Endothelial cell of umbilical vein (primary cell): ENCODE results near the gene ANKS1B. TPM values are rescaled to one million over a fixed set of nuclear protein-coding genes. Genes with fewer than 3 reads are reported as not detected.

Experiments
- BruUV-seq: library from RNA; stranded (reverse); fragments of 400-500 nt; replicated peaks from 2 replicates; lab custom pipeline; 2021; lab: Mats Ljungman, UMichigan
- CTCF ChIA-PET: fragments of 300-600, 350-600 bp; sonication (Branson Sonifier 250); formaldehyde crosslinking; loops from one replicate; lab custom pipeline; 2021; ENCODE audit warnings: antibody characterized with exemption, inconsistent platforms; lab: Charles Lee
- POLR2A ChIA-PET: fragments of 300-600, 350-600 bp; sonication (Branson Sonifier 250); formaldehyde crosslinking; loops from one replicate; lab custom pipeline; 2021; ENCODE audit warnings: antibody characterized with exemption, inconsistent platforms; lab: Charles Lee
- DNase-seq: peaks from one replicate; pipeline ENCODE4 v3.0.0-alpha.2; 2011; ENCODE audit warnings: low read depth, low spot score
- FAIRE-seq: peaks from 2 replicates; lab custom pipeline; 2011; peaks lifted over from hg19 to GRCh38; lab: Jason Lieb, UNC
- H2AFZ ChIP-seq: 2 replicates; pipeline ENCODE4 v1.6.0; 2012; ENCODE audit warnings: low read depth, low read length, control low read depth, inconsistent platforms
- H3K27ac ChIP-seq: 2 replicates; pipeline ENCODE4 v1.5.1; 2011; ENCODE audit warnings: low read depth, mild to moderate bottlenecking, control low read depth, low read length, moderate library complexity; ENCODE audit not compliant: insufficient read depth
- H3K27me3 ChIP-seq, 2 experiments: 2 replicates each; pipeline versions ENCODE4 v1.6.0 to v1.6.1; 2011; ENCODE audit warnings: low read length in 2 of 2, mixed read lengths in 1 of 2; ENCODE audit not compliant: control insufficient read depth in 2 of 2, insufficient read depth in 2 of 2
- H3K36me3 ChIP-seq, 2 experiments: 2 replicates in 1 of 2; 3 replicates in 1 of 2; pipeline ENCODE4 v1.5.1; 2011; ENCODE audit warnings: low read length in 2 of 2, mild to moderate bottlenecking in 1 of 2, moderate library complexity in 1 of 2; ENCODE audit not compliant: control insufficient read depth in 2 of 2, insufficient read depth in 2 of 2; ENCODE audit errors: extremely low read depth in 1 of 2
- H3K4me1 ChIP-seq: 3 replicates; pipeline ENCODE4 v1.5.1; 2011; ENCODE audit warnings: mild to moderate bottlenecking, low read length; ENCODE audit not compliant: control insufficient read depth, insufficient read depth; ENCODE audit errors: extremely low read depth
- H3K4me2 ChIP-seq: 2 replicates; pipeline ENCODE4 v1.6.1; 2011; ENCODE audit warnings: low read length, control low read depth, mixed read lengths; ENCODE audit not compliant: insufficient read depth
- H3K4me3 ChIP-seq, 3 experiments: fragments of 200-600 bp in 1 of 3; sonication (generic), shearing (Covaris generic) in 1 of 3; replicated peaks in 1 of 3; 2 replicates each; pipeline ENCODE4 v1.5.1; 2011 to 2016; ENCODE audit warnings: control low read depth in 3 of 3, low read length in 3 of 3, mild to moderate bottlenecking in 2 of 3, inconsistent platforms in 1 of 3, low read depth in 1 of 3, moderate library complexity in 1 of 3; ENCODE audit not compliant: insufficient read depth in 1 of 3
- H3K79me2 ChIP-seq: 2 replicates; pipeline ENCODE4 v1.6.0; 2012; ENCODE audit warnings: low read length, inconsistent platforms; ENCODE audit not compliant: control insufficient read depth, insufficient read depth
- H3K9ac ChIP-seq: replicated peaks from 2 replicates; pipeline ENCODE3; 2011; ENCODE audit warnings: low read length, control low read depth; ENCODE audit not compliant: insufficient read depth; ENCODE audit errors: extremely low read depth
- H3K9me1 ChIP-seq: replicated peaks from 3 replicates; pipeline ENCODE4 v1.6.0; 2011; ENCODE audit warnings: mild to moderate bottlenecking, low read length; ENCODE audit not compliant: control insufficient read depth, insufficient read depth; ENCODE audit errors: extremely low read depth
- H3K9me3 ChIP-seq: replicated peaks from 2 replicates; pipeline ENCODE4 v1.5.1; 2012; ENCODE audit warnings: low read length, inconsistent platforms; ENCODE audit not compliant: control insufficient read depth, insufficient read depth
- H4K20me1 ChIP-seq: replicated peaks from 2 replicates; pipeline ENCODE3; 2011; ENCODE audit warnings: mild to moderate bottlenecking, low read length; ENCODE audit not compliant: control insufficient read depth, insufficient read depth; ENCODE audit errors: extremely low read depth
- CTCF ChIP-seq, 2 donors: IDR thresholded peaks; 1 replicate in 1 of 2; 2 replicates in 1 of 2; pipeline ENCODE4 v1.5.1; 2011; ENCODE audit warnings: low read length in 2 of 2, mild to moderate bottlenecking in 2 of 2, moderate library complexity in 2 of 2, control low read depth in 1 of 2, inconsistent platforms in 1 of 2, low read depth in 1 of 2; ENCODE audit not compliant: insufficient read depth in 1 of 2; ENCODE audit errors: extremely low read depth in 1 of 2
- EZH2 ChIP-seq: IDR thresholded peaks from 2 replicates; pipeline ENCODE4 v1.6.1; 2012; ENCODE audit warnings: borderline replicate concordance, low read depth, mild to moderate bottlenecking, moderate library complexity, low read length, inconsistent platforms; ENCODE audit not compliant: severe bottlenecking
- FOS ChIP-seq: IDR thresholded peaks from 2 replicates; pipeline ENCODE4 v1.6.1; 2011; ENCODE audit warnings: mild to moderate bottlenecking, low read length, moderate library complexity, borderline replicate concordance; ENCODE audit not compliant: insufficient read depth
- GATA2 ChIP-seq: IDR thresholded peaks from 2 replicates; pipeline ENCODE4 v1.7.0; 2011; ENCODE audit warnings: low read depth, mild to moderate bottlenecking, moderate library complexity, mixed read lengths, low read length; ENCODE audit not compliant: insufficient read length, insufficient read depth
- JUN ChIP-seq: IDR thresholded peaks from 2 replicates; pipeline ENCODE4 v1.6.1; 2011; ENCODE audit warnings: borderline replicate concordance, low read depth; ENCODE audit not compliant: insufficient read length, insufficient read depth
- MYC ChIP-seq: IDR thresholded peaks from one replicate; pipeline ENCODE4 v1.6.1; 2011; ENCODE audit warnings: mild to moderate bottlenecking, low read depth, low read length
- POLR2A ChIP-seq: IDR thresholded peaks from 2 replicates; pipeline ENCODE4 v1.6.1; 2012; ENCODE audit warnings: low read depth, mild to moderate bottlenecking, control low read depth, low read length
- POLR2AphosphoS5 ChIP-seq: IDR thresholded peaks from 2 replicates; pipeline ENCODE4 v1.6.1; 2012; ENCODE audit warnings: low read depth, mild to moderate bottlenecking, control low read depth, low read length, moderate library complexity; ENCODE audit not compliant: insufficient read depth
- dilution Hi-C: fragments of 300-500 bp; cut with MboI; formaldehyde crosslinking; loops from one replicate; pipeline ENCODE4 v1.15.0; 2019; ENCODE audit warnings: low sequenced_read_pairs; ENCODE audit not compliant: extremely low pct_ligation_motif_present
- intact Hi-C: fragments of 100-400 bp; cut with micrococcal nuclease; formaldehyde crosslinking; loops from one replicate; pipeline ENCODE4 v1.10.0; 2022
- polyA plus RNA-seq, 4 experiments: library from polyadenylated mRNA; depleted of rRNA in 3 of 4; stranded (reverse) in 3 of 4; unstranded in 1 of 4; fragments of >200 nt; gene quantifications; 2 replicates each; pipeline versions ENCODE4 v1.2.1 to v1.2.3, GENCODE V29; 2011 to 2012; ENCODE audit warnings: missing spikeins in 1 of 4
- total RNA-seq: library from RNA; stranded (reverse); gene quantifications from 2 replicates; pipeline ENCODE4 v1.2.3, GENCODE V29; 2021
- TF ChIP-seq, protein P1 (sequence below): IDR thresholded peaks from 2 replicates; pipeline ENCODE4 v1.6.1; 2011; ENCODE audit not compliant: insufficient read depth, insufficient read length

ANKS1B gene
- total and polyA plus RNA-seq, 2 donors (not counting 3 experiments of a cell fraction or from before 2014, with no cell fraction given): 0.15 to 0.38 TPM

- no TSS peak for BruUV-seq
- no peak overlapping the region for H3K27ac ChIP-seq
- H3K9me1 ChIP-seq: no peaks in the 10 kb centered on the region
- no peaks in the 10 kb centered on the region for H4K20me1 ChIP-seq
- H2AFZ ChIP-seq: no peak overlapping the region
- H3K79me2 ChIP-seq: no peaks in the 10 kb centered on the region
- ChIA-PET POLR2A (no interaction called here), CTCF (no interaction called here)
- no peak for FAIRE-seq
- dilution Hi-C loops (no loop called here), intact Hi-C loops (no loop called here)
- no peak for DNase-seq
- TF ChIP-seq FOS: no peak
- no peak for TF ChIP-seq GATA2
- TF ChIP-seq JUN: no peak
- no peak for TF ChIP-seq POLR2AphosphoS5
- TF ChIP-seq POLR2A: no peak
- TF ChIP-seq, protein P1, sequence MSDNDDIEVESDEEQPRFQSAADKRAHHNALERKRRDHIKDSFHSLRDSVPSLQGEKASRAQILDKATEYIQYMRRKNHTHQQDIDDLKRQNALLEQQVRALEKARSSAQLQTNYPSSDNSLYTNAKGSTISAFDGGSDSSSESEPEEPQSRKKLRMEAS: no peak
- TF ChIP-seq MYC: no peak
- TF ChIP-seq CTCF (IDR thresholded peaks at IDR 0.05; ENCODE audit: extremely low read depth in 1 of 2, insufficient read depth in 1 of 2, low read depth in 1 of 2, low read length in 2 of 2): no peak
- TF ChIP-seq EZH2: no peak
- no peak overlapping the region for H3K4me3 ChIP-seq
- no peaks in the 10 kb centered on the region for H3K9me3 ChIP-seq
- no peak overlapping the region for H3K9ac ChIP-seq
- H3K36me3 ChIP-seq: no peaks in the 10 kb centered on the region
- H3K4me1 ChIP-seq: no peaks in the 10 kb centered on the region
- no peak overlapping the region for H3K4me2 ChIP-seq
- H3K27me3 ChIP-seq: no peaks in the 10 kb centered on the region
Observed at GRCh38 chr12:99783421-99783820, 201.3 kb downstream of the ANKS1B start.
